GM13977 (cell line): ENCODE results near the gene ZSCAN22.

Experiments
- DNase-seq: peaks from one replicate; pipeline ENCODE4 v3.0.0; 2012; ENCODE audit warnings: low spot score
- in situ Hi-C: fragments of 300-500 bp; cut with MboI; formaldehyde crosslinking; loops from one replicate; pipeline ENCODE4 v1.12.0; 2022; ENCODE audit warnings: low sequenced_read_pairs, low pct_unique_long_range_greater_than_20kb, mixed read lengths, inconsistent platforms; ENCODE audit not compliant: unreplicated experiment
- TF ChIP-seq, protein P1 (sequence below): IDR thresholded peaks from 2 replicates; pipeline ENCODE4 v1.5.1; 2012; ENCODE audit warnings: mild to moderate bottlenecking, control low read depth; ENCODE audit not compliant: insufficient read depth; ENCODE audit errors: extremely low read depth, missing control alignments

Gene ZSCAN22

DNA sequence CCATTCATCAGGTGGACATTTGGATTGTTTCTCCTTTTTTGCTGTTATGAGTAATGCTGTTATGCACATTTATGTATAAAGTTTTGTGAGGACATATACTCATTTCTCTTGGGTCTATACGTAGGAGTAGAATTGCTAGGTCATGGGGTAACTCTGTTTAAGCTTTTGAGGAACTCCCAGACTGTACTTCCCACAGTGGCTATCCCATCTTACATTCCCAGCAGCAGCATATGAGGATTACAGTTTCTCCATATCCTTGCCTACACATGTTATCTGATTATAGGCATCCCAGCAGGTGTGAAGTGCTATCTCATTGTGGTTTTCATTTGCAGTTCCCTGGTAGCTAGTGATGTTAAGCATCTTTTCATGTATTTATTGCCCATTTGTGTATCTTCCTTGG lies 5.9 kb downstream of the ZSCAN22 start:
- DNase-seq: no peak
- TF ChIP-seq, protein P1, sequence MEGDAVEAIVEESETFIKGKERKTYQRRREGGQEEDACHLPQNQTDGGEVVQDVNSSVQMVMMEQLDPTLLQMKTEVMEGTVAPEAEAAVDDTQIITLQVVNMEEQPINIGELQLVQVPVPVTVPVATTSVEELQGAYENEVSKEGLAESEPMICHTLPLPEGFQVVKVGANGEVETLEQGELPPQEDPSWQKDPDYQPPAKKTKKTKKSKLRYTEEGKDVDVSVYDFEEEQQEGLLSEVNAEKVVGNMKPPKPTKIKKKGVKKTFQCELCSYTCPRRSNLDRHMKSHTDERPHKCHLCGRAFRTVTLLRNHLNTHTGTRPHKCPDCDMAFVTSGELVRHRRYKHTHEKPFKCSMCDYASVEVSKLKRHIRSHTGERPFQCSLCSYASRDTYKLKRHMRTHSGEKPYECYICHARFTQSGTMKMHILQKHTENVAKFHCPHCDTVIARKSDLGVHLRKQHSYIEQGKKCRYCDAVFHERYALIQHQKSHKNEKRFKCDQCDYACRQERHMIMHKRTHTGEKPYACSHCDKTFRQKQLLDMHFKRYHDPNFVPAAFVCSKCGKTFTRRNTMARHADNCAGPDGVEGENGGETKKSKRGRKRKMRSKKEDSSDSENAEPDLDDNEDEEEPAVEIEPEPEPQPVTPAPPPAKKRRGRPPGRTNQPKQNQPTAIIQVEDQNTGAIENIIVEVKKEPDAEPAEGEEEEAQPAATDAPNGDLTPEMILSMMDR: no peak
- in situ Hi-C loops: no loop called here

DNA sequence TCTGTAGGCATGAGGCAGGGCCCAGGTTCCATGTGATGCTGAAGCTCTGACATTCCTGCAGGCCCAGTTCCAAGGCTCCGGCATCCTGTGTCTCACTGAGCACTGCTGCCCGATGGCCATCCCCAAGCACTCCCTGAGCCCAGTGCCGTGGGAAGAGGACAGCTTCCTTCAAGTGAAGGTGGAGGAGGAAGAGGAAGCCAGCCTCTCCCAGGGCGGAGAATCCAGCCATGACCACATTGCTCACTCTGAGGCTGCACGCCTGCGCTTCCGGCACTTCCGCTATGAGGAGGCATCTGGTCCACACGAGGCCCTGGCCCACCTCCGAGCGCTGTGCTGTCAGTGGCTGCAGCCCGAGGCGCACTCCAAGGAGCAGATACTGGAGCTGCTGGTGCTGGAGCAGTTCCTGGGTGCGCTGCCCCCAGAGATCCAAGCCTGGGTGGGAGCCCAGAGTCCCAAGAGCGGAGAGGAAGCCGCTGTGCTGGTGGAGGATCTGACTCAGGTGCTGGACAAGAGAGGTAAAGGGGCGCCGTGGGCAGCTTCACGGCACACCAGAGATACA lies 8.0 kb downstream of the ZSCAN22 start:
- in situ Hi-C loops: no loop called here
- no peak for DNase-seq

DNA sequence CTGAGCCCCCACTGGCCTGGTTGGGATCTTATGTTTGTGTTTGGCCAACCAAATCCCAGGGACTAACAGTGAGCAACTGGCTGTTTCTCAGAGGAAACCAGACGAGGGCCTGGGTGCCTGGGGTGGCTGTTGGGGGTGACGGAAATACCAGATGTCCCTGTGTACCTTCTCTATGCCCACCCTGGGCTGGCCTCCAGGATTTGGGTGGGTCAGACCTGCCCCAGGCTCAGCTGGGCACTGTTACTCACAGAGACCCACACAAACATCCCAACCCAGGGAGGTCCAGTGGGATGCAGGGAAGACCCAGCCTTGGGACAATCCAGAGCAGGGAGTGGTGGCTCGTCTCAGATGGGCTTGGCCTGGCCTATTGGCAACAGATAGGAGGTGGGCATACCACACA lies 8.8 kb downstream of the ZSCAN22 start:
- TF ChIP-seq, protein P1: no peak
- in situ Hi-C loops: no loop called here
- no peak for DNase-seq

More for the DNA sequence above, 8.0 kb downstream of the ZSCAN22 start:
- TF ChIP-seq, protein P1: no peak

DNA sequence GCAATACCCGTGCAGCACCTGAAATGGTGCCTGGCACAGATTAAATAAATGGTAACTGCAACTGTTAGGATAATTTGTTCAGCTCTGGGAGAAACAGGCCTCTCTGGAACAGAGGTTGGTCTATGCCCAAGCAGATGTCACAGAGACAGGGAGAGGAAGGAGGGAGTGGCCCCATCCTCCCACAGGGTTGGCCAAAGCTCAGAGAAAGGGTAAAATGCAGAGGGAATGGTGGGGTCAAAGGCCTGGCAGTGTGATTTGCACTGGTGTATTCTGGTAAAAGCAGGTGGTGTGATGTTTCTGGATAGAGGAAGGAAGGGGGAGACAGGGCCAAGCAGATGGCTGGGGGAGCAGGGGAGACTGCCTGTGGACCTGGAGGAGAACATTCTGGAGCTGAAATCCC lies 9.4 kb downstream of the ZSCAN22 start:
- DNase-seq: no peak
- in situ Hi-C loops: no loop called here
- TF ChIP-seq, protein P1: no peak

DNA sequence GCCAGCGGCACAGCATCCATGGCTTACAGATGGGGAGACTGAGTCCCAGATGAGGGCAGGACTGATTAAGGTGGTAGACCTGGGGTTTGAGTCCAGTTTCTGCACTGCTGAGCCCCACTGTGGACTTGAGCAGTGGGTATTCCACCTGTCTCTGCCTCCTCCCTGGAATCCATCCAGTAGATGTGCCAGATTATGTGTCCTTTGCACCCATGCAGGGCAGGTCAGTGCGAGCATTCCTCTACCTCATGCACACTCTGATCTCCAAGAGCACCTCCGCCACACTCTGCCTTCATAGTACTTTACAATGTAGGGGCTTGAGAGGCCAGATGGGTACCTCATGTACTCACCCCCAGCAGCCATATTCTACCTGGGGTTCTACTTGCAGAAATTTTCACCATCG lies 10.0 kb downstream of the ZSCAN22 start:
- DNase-seq: no peak
- in situ Hi-C loops: no loop called here
- TF ChIP-seq, protein P1: no peak

DNA sequence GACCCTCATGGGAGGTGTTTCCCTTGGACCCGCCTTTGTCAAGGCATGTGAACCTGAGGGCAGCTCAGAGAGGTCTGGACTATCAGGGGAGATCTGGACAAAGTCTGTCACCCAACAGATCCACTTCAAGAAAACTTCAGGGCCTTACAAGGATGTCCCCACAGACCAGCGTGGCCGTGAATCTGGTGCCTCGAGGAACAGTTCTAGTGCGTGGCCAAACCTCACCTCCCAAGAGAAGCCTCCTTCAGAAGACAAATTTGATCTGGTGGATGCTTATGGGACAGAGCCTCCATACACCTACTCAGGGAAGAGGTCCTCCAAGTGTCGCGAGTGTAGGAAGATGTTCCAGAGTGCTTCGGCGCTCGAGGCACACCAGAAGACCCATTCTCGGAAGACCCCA lies 11.5 kb downstream of the ZSCAN22 start:
- in situ Hi-C loops: no loop called here
- TF ChIP-seq, protein P1: no peak
- DNase-seq: no peak
